HEK293T (cell line): Measurements from ENCODE around the gene PROB1.
"Not testable (repeated sequence)": the region's sequence is repeated elsewhere in the genome, so short reads cannot be mapped to it uniquely, and the experiment has no call there.

Source experiments
- CTCF ChIA-PET: fragments of 350-600 bp; formaldehyde crosslinking; extraction: SDS; loops from one replicate; lab custom pipeline; 2021; ENCODE audit warnings: antibody characterized with exemption, inconsistent platforms; lab: Yijun Ruan, JAX
- POLR2A ChIA-PET: fragments of 350-600 bp; formaldehyde crosslinking; extraction: SDS; loops from one replicate; lab custom pipeline; 2020; ENCODE audit warnings: antibody characterized with exemption, inconsistent platforms; lab: Yijun Ruan, JAX
- DNase-seq: peaks from one replicate; pipeline ENCODE4 v3.0.0; 2012; ENCODE audit warnings: mixed read lengths; ENCODE audit errors: extremely low spot score
- ARNT ChIP-seq: fragments of 450-650 bp; IDR thresholded peaks from 2 replicates; pipeline ENCODE4 v1.6.1; 2017; ENCODE audit warnings: mild to moderate bottlenecking
- BHLHE40 ChIP-seq: fragments of 450-650 bp; IDR thresholded peaks from 2 replicates; pipeline ENCODE4 v1.6.1; 2016; ENCODE audit warnings: mild to moderate bottlenecking, moderate library complexity, borderline replicate concordance
- CTBP1 ChIP-seq: fragments of 450-650 bp; IDR thresholded peaks from 2 replicates; pipeline ENCODE4 v1.6.1; 2016; ENCODE audit warnings: borderline replicate concordance
- ELF4 ChIP-seq: fragments of 450-650 bp; IDR thresholded peaks from 2 replicates; pipeline ENCODE4 v1.6.1; 2017; ENCODE audit warnings: antibody characterized with exemption
- FOXA1 ChIP-seq: fragments of 450-650 bp; IDR thresholded peaks from 2 replicates; pipeline ENCODE4 v1.6.1; 2016; ENCODE audit warnings: mild to moderate bottlenecking
- FOXK2 ChIP-seq: fragments of 450-650 bp; IDR thresholded peaks from 2 replicates; pipeline ENCODE4 v1.6.1; 2016; ENCODE audit warnings: mild to moderate bottlenecking
- FOXM1 ChIP-seq: fragments of 450-650 bp; IDR thresholded peaks from 2 replicates; pipeline ENCODE4 v1.6.1; 2017; ENCODE audit warnings: mild to moderate bottlenecking, borderline replicate concordance
- HDGF ChIP-seq: fragments of 450-650 bp; IDR thresholded peaks from 2 replicates; pipeline ENCODE4 v1.6.1; 2017; ENCODE audit warnings: antibody characterized with exemption, borderline replicate concordance
- L3MBTL2 ChIP-seq: fragments of 450-650 bp; conservative IDR thresholded peaks from 2 replicates; pipeline ENCODE4 v1.6.1; 2016; ENCODE audit warnings: mild to moderate bottlenecking
- LEF1 ChIP-seq: fragments of 450-650 bp; IDR thresholded peaks from 2 replicates; pipeline ENCODE4 v1.6.1; 2017; ENCODE audit warnings: mild to moderate bottlenecking, borderline replicate concordance
- NFRKB ChIP-seq: fragments of 450-650 bp; IDR thresholded peaks from 2 replicates; pipeline ENCODE4 v1.6.1; 2016; ENCODE audit warnings: mild to moderate bottlenecking, moderate library complexity
- PKNOX1 ChIP-seq: fragments of 450-650 bp; IDR thresholded peaks from 2 replicates; pipeline ENCODE4 v1.6.1; 2016
- SP1 ChIP-seq: fragments of 450-650 bp; IDR thresholded peaks from 2 replicates; pipeline ENCODE4 v1.6.1; 2017
- SUZ12 ChIP-seq: fragments of 450-650 bp; IDR thresholded peaks from 2 replicates; pipeline ENCODE4 v1.6.1; 2016; ENCODE audit warnings: mild to moderate bottlenecking
- TARDBP ChIP-seq: fragments of 450-650 bp; IDR thresholded peaks from 2 replicates; pipeline ENCODE4 v1.6.1; 2016
- ZNF384 ChIP-seq: fragments of 450-650 bp; IDR thresholded peaks from 2 replicates; pipeline ENCODE4 v1.6.1; 2016

PROB1 gene

GRCh38 chr5:139413963-139414362 lies 19.1 kb upstream of the PROB1 start:
- no peak for TF ChIP-seq BHLHE40
- no peak for TF ChIP-seq ELF4
- no peak for TF ChIP-seq CTBP1
- TF ChIP-seq SP1, result no peak
- no peak for TF ChIP-seq L3MBTL2
- no peak for TF ChIP-seq FOXK2
- TF ChIP-seq FOXA1, result no peak
- no peak for TF ChIP-seq ARNT
- TF ChIP-seq FOXM1, result no peak
- no peak for TF ChIP-seq NFRKB
- TF ChIP-seq PKNOX1, result no peak
- no peak for TF ChIP-seq ZNF384
- TF ChIP-seq HDGF, result no peak
- no peak for TF ChIP-seq LEF1
- CTCF ChIA-PET, result interaction anchor here (0.8 to 1.2 kb wide), 2 partner anchors 100 to 110 kb away, joined by 3 to 4 read pairs; no protein-coding TSS in a partner anchor
- no peak for DNase-seq
- POLR2A ChIA-PET, result interaction anchor here (1.4 kb wide), 1 partner anchor 25 kb away, joined by 4 read pairs; the partner anchor contains the start of gene DNAJC18

GRCh38 chr5:139413153-139413552 lies 18.2 kb upstream of the PROB1 start:
- ChIA-PET CTCF (no interaction called here), POLR2A (interaction anchor here (1.4 kb wide), 1 partner anchor 26 kb away, joined by 4 read pairs; the partner anchor contains the start of gene DNAJC18)
- TF ChIP-seq HDGF (no peak), CTBP1 (no peak), FOXK2 (no peak)
- DNase-seq, result no peak

GRCh38 chr5:139410993-139411828 lies 16.3 kb upstream of the PROB1 start:
- TF ChIP-seq SUZ12 (no peak), FOXA1 (no peak), SP1 (no peak), ARNT (no peak), ELF4 (no peak), TARDBP (no peak), LEF1 (no peak), FOXM1 (no peak), L3MBTL2 (no peak), FOXK2 (no peak), HDGF (no peak)
- no peak for DNase-seq
- ChIA-PET CTCF (interaction anchor here (0.5 to 1.4 kb wide), 5 partner anchors 11 to 1074 kb away, joined by 3 to 4 read pairs (median 3); no protein-coding TSS in a partner anchor), POLR2A (interaction anchor here (1.6 to 1.7 kb wide), 2 partner anchors 28 to 150 kb away, joined by 6 to 7 read pairs; partner anchors contain the start of genes DNAJC18 and UBE2D2)

GRCh38 chr5:139410121-139410992 lies 15.5 kb upstream of the PROB1 start:
- ChIA-PET POLR2A (interaction anchor here (1.6 to 1.7 kb wide), 2 partner anchors 29 to 150 kb away, joined by 6 to 7 read pairs; partner anchors contain the start of genes DNAJC18 and UBE2D2), CTCF (interaction anchor here (0.6 to 1.4 kb wide), 5 partner anchors 12 to 760 kb away, joined by 3 to 4 read pairs (median 4); no protein-coding TSS in a partner anchor)
- TF ChIP-seq SUZ12, result no peak
- TF ChIP-seq ARNT, result no peak
- no peak for TF ChIP-seq LEF1
- TF ChIP-seq NFRKB, result no peak
- TF ChIP-seq FOXA1, result no peak
- TF ChIP-seq ZNF384, result no peak
- no peak for TF ChIP-seq HDGF
- no peak for TF ChIP-seq CTBP1
- no peak for TF ChIP-seq ELF4
- TF ChIP-seq FOXM1, result no peak
- TF ChIP-seq PKNOX1, result no peak
- no peak for TF ChIP-seq BHLHE40
- no peak for TF ChIP-seq TARDBP
- no peak for TF ChIP-seq L3MBTL2
- TF ChIP-seq SP1, result no peak
- no peak for TF ChIP-seq FOXK2
- DNase-seq, result no peak

GRCh38 chr5:139409116-139409515 lies 14.2 kb upstream of the PROB1 start:
- CTCF ChIA-PET, POLR2A ChIA-PET, DNase-seq: not testable (repeated sequence)

GRCh38 chr5:139408191-139408590 lies 13.3 kb upstream of the PROB1 start:
- no peak for TF ChIP-seq SUZ12
- no peak for TF ChIP-seq PKNOX1
- TF ChIP-seq FOXM1, result no peak
- TF ChIP-seq ELF4, result no peak
- no peak for TF ChIP-seq FOXA1
- TF ChIP-seq SP1, result no peak
- no peak for TF ChIP-seq L3MBTL2
- no peak for TF ChIP-seq ARNT
- TF ChIP-seq TARDBP, result no peak
- no peak for TF ChIP-seq HDGF
- TF ChIP-seq FOXK2, result no peak
- TF ChIP-seq BHLHE40, result no peak
- DNase-seq, result no peak
- POLR2A ChIA-PET, result no interaction called here
- CTCF ChIA-PET, result interaction anchor here (0.6 kb wide), 1 partner anchor 74 kb away, joined by 3 read pairs; no protein-coding TSS in a partner anchor
